ENCODE results near the gene HOMER2.

Gene HOMER2

GRCh38 chr15:82916161-82916952 lies 36.2 kb downstream of the HOMER2 start:
- H3K27ac ChIP-seq, result no peak overlapping the region
- no peak overlapping the region for H3K4me3 ChIP-seq
- H3K4me1 ChIP-seq, result peaks cover 0 to 5% (median 1%) of the 10 kb centered on the region in 4 donors
- intact Hi-C loops (cut with DNase I; ENCODE audit: low total_unique reads), result no loop called here
- TF ChIP-seq CTCF (IDR thresholded peaks at IDR 0.05), result no peak
- DNase-seq, result peak in 1 of 2 donors; percentile 23
- H3K9me3 ChIP-seq, result no peaks in the 10 kb centered on the region
- no peaks in the 10 kb centered on the region for H3K27me3 ChIP-seq
- H3K36me3 ChIP-seq, result no peaks in the 10 kb centered on the region

GRCh38 chr15:82914396-82914795 lies 38.1 kb downstream of the HOMER2 start:
- no peak overlapping the region for H3K27ac ChIP-seq
- intact Hi-C loops (cut with DNase I; ENCODE audit: low total_unique reads), result no loop called here

GRCh38 chr15:82911458-82911857 lies 41.1 kb downstream of the HOMER2 start:
- DNase-seq, result no peak
- intact Hi-C loops (cut with DNase I; ENCODE audit: low total_unique reads), result no loop called here
- no peak for TF ChIP-seq CTCF (IDR thresholded peaks at IDR 0.05)
- H3K36me3 ChIP-seq, result no peaks in the 10 kb centered on the region
- H3K4me3 ChIP-seq, result no peak overlapping the region
- no peak overlapping the region for H3K27ac ChIP-seq
- no peaks in the 10 kb centered on the region for H3K27me3 ChIP-seq
- no peaks in the 10 kb centered on the region for H3K4me1 ChIP-seq
- H3K9me3 ChIP-seq, result peaks cover 0 to 9% (median 5%) of the 10 kb centered on the region in 3 donors

More at GRCh38 chr15:82914396-82914795, 38.1 kb downstream of the HOMER2 start:
- peaks cover 0 to 3% (median under 1%) of the 10 kb centered on the region in 4 donors for H3K4me1 ChIP-seq
- no peak for DNase-seq
- no peak for TF ChIP-seq CTCF (IDR thresholded peaks at IDR 0.05)
- no peaks in the 10 kb centered on the region for H3K36me3 ChIP-seq
- H3K9me3 ChIP-seq, result peaks cover 0 to 1% (median 0%) of the 10 kb centered on the region in 3 donors
- H3K4me3 ChIP-seq, result no peak overlapping the region
- H3K27me3 ChIP-seq, result no peaks in the 10 kb centered on the region

GRCh38 chr15:82910721-82911120 lies 41.8 kb downstream of the HOMER2 start:
- Histone ChIP-seq H3K4me1 (no peaks in the 10 kb centered on the region), H3K27me3 (no peaks in the 10 kb centered on the region), H3K9me3 (peaks cover 0 to 9% (median 5%) of the 10 kb centered on the region in 3 donors), H3K4me3 (no peak overlapping the region), H3K36me3 (no peaks in the 10 kb centered on the region), H3K27ac (no peak overlapping the region)
- intact Hi-C loops (cut with DNase I; ENCODE audit: low total_unique reads), result no loop called here
- TF ChIP-seq CTCF (IDR thresholded peaks at IDR 0.05), result no peak
- DNase-seq, result no peak

- peaks cover 0 to 9% (median 5%) of the 10 kb centered on the region in 3 donors for H3K9me3 ChIP-seq
- DNase-seq, result no peak
- no peaks in the 10 kb centered on the region for H3K27me3 ChIP-seq
- no peak overlapping the region for H3K27ac ChIP-seq
- no peak for TF ChIP-seq CTCF (IDR thresholded peaks at IDR 0.05)
- intact Hi-C loops (cut with DNase I; ENCODE audit: low total_unique reads), result no loop called here
- H3K36me3 ChIP-seq, result no peaks in the 10 kb centered on the region
- no peaks in the 10 kb centered on the region for H3K4me1 ChIP-seq
- H3K4me3 ChIP-seq, result no peak overlapping the region
These were observed 43.3 kb downstream of the HOMER2 start for GRCh38 chr15:82909080-82909815.
